Non-pigmented ciliary epithelial cell (primary cell): ENCODE data around the gene FAM234B.
"Not testable (repeated sequence)": the region's sequence is repeated elsewhere in the genome, so short reads cannot be mapped to it uniquely, and the experiment has no call there.

Experiments used
- DNase-seq: peaks from one replicate; pipeline ENCODE4 v3.0.0-alpha.2; 2010; ENCODE audit warnings: low read depth

The FAM234B gene

DNA sequence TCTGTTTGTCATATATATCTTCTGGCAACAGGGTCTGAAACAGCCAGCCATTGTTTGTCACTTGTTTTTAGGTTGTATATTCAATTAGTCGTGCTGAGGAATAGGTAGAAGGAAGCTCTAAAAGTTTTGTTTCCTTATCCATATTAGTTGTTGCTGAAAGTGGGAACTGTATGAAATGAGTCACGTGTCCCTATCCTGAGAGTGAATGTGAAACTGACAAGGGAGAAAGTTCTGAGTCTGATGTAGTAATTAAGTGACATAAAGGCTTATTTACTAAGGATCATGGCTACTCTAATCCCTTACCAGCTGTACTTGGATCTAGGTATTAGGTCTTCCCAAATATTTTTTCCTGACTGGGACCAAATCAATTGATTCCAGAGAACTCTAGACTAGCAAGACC is 16.4 kb downstream of the FAM234B start:
- no peak for DNase-seq

DNA sequence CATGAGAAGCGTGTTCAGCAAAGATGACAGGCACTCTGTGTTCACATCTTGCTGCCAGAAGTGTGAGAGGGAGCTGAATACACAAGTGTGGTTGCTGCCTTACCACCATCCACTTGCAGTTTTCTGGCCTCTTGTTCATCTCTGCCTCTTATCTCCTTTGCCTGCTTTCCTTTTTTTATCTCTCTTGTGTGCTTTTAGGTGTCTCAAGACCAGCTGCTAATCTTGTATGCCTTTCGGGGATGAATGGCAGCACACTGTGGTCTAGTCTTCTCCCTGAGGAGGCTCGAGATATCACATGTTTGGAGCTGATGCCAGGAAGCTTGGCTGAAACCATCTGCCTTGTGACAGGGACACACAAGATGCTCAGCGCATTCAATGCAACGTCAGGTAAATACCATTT is 17.2 kb downstream of the FAM234B start:
- DNase-seq: no peak

DNA sequence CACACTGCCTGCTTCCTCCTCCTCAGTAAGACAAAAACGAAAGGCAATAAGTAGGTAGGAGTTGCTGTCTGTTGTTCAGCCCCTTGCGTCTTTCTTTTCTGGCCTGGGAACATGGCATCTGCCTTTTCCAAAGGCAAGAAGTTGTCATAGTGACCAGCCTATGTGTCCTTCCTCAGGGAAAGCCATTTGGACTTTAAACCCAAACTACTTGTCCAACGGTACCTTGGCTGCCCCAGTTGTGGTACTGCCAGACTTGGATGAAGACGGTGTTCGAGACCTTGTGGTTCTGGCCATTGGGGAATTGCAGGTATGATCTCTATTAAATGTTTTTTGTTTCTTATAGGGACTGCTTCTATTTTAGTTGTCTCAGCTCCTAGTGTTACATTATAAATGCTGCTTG is 18.5 kb downstream of the FAM234B start:
- DNase-seq: no peak

DNA sequence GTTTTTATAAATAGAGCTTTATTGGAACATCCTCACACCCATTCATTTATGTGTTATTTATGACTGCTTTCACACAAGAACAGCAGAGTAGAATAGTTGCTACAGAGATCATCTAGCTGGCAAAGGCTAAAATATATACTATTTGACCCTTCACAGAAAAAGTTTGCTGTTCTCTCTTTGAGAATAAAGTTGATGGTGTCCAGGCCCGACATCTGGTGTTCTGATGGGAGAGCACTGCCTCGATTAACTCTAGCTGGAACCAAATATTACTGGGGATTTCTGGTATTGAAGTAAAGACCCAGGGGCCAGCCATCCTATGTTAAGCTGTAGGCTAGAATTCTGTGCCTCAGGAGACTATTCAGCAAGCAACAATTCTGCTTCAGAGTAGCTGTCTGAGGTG is 21.8 kb downstream of the FAM234B start:
- DNase-seq: no peak

DNA sequence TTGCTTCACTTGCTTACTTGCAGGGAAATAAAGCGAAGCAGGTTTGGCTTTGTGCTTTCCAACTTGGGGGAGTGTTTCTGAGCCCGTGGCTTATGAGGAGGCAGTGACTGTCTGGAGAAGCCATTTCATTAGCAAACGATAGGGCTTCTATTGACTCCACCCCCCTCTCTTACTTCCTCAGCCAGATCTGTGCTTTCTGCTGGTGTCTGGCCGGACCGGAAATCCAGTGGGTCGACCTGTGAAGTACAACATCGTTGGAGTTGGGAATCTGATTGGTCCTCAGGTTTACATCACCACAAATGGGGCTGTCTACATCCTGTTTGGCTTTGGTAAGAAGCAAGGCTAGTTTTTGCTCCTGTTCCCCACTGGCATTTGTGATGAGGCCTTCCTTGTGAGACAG is 22.3 kb downstream of the FAM234B start:
- no peak for DNase-seq

DNA sequence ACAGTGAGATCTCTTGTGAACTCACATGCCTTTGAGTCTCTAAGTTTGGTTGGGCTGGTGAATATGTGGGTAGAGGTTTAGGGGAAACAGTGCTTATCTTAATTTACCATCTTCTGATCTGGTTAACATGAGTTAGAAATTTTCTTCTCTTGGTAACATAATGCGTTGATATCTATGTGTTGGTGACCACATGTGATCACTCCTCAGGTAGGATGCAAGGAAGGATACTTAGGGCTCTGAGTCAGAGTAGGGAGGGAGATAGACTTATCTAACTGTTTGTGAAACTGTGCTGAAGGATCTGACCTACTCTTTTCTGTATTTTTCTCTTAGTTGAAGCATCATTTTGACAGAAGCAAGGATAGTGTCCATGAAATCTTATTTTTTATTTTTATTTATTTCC is 23.1 kb downstream of the FAM234B start:
- no peak for DNase-seq

DNA sequence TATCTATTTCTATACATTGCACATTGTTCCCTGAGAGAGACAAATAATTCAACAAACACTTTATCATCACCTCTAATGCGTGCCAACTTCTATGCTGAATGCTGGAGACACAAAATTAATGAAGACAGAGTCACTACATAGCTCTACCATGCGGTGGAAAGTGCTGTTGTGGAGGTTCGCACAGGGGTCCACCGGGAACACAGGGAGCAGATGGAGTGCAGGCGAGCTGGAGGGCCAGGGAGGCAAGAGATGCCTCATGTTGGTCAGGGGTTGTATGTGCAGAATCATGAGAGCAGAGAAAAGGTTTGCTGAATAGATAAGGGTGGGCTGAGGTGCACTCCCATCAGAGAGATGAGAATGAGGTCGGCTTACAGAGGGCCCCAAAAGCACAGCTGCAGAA is 25.2 kb downstream of the FAM234B start:
- no peak for DNase-seq

DNA sequence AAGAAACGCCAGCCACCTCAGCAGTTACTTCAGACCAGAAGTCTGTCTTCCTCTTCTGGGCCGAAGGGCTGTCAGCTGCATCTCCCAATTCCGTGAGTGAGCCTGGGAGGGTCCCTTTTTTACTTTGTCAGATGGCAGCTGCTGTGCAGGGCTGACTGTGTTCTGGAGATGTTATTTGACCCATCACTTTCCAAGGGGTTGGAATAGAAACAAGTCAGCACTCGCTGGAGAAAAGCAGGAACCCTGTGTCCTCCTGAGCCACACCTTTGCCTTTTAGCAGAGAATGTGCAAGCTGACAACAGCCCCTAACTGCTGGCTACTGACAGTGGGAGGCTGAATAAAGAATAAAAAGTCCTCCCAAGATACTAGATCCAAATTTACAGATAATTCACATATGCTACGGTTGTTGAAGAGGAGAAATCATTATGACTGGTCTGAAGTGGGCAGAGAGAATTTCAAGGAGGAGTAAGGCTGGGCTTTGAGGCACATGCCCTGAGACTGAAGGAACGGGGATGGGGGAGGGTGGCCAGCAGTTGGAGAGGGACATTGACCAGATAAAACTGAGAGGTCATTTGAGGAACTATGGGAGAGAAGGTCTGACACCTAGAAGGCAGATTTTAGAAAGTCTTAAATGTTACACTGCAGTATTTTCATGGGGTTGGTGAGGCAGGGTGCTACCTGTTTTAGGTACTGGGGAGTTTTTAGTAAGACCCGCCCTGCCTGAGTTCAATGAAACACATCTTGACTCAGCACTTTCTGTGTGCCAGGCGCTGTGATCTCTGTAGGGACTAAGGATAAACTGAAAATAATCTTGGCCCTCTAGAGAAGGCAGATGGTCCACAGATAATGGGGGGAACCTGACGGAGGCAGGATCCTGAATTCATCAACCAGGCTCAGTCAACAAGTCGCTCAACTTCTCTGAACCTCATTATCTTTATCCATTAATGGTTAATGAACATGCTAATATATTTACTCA is 27.4 kb downstream of the FAM234B start:
- DNase-seq: no peak

DNA sequence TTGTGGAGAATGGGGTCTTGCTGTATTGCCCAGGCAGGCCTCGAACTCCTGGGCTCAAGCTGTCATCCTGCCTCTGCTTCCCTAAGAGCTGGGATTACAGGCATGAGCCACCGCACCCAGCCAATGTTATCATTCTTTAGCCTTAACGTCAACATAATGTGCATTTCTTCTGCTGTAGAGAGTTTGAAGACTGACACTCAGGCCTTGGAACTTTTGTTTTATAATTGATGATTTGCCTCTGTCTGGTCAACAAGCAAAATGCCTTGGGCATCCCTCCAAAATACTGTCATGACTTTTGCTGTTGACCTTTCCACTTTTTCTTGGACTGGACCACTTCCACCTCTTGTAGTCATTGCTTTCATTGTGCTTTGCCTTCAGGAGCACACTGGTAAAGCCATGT is 29.0 kb downstream of the FAM234B start:
- DNase-seq: no peak

DNA sequence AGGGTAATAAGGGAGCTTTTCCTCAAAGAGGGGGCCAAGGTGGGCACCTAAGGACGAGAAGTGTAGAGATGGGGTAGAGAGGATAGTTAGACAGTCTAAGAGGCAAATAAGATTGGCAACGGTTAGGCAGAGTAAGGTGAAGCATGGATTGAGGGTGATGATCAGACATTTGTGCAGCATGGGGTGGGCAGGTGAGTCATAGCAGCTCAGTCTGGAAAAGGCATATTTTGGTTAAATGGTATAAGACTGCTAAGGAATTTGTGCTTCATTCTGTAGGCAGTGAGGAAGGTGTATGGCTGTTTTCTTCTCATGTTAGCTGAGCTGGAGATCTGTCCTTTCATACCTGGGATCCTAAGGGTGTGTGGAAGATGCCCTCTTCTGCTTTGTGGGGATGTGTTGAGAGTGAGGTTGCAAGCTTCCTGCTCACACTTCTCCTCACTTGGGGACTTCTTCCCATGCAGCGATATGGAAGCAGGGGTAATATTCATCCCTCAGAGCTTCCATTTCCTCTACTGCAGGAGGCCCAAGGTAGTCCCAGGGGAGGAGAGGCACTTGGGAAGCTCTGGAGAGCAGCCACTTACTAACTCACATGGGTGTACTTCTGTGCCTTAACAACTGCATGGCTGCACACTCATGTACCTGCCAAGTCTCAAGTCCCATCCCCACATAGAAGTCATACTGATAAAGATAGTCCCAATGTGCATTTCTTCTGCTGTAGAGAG is 30.4 kb downstream of the FAM234B start:
- DNase-seq: no peak

DNA sequence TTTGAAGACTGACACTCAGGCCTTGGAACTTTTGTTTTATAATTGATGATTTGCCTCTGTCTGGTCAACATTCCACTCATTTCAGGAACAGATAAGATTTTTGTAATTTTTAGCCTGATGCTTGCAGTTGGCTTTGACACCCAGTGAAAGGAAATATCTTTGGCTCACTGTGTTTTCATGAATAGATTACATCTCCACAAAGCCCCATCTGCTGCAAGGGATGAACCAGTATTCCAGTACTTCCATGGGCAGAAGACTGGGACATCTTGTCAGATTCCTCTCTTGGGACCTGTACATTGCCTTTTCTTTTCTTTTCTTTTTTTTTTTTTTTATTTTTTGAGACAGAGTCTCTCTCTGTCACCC is 30.9 kb downstream of the FAM234B start:
- DNase-seq: no peak

DNA sequence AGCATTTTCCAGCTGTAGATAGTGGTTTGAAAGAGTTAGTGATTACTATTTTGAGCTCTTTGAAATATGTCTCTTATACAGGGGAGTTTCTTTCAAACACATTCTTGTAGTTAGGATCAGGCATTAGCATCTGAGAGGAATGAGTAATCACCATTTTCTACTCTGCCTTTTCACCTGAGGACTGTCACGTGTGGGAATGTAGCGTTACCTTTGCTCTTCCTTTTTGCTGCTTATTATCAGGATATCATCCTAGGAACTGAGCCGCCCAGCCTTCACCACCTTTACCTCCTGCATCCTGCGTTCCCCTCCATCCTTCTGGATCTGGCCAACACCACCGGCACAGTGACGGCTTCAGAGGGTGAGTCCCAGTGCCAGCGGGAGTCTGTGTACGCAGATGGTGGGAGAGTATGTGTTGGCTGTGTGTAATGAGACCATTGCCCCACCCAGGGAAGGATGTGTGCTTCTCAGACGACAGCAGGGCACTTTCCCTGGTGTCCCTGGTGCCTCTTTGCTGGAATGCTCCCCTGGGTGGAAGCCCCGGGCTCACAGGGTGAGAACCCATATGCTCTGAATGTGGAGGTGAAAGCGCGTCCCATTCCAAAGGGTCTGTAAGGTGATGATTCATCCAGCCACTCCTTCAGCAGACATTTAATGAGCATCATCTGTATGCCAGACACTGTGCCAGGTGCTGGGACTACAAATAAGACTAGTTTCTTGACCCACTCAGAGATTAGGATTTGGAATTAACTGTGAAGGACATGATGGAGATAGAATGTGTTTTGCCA is 31.8 kb downstream of the FAM234B start:
- no peak for DNase-seq

DNA sequence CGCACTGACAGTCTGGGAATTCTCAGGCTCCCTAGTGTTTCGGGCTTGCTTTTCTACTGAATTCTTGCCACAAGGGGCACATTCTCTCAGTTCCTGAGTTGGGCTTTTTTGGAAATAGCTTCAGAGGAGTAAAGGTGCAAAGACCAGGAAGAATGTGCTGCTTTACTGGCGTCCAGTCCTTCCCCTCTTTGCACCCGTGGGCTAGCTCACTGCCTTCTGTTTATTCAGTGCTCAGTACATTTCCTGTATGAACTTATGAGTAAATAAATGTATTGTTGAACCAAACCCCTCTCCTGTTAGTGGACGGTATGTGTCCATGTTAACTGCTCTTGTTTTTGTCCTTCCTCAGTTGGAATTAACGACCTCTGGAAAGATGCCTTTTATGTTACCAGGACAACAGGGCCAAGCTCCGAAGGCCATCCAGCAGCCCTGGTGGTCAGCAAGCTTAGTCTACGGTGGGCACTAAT is 35.3 kb downstream of the FAM234B start:
- no peak for DNase-seq

DNA sequence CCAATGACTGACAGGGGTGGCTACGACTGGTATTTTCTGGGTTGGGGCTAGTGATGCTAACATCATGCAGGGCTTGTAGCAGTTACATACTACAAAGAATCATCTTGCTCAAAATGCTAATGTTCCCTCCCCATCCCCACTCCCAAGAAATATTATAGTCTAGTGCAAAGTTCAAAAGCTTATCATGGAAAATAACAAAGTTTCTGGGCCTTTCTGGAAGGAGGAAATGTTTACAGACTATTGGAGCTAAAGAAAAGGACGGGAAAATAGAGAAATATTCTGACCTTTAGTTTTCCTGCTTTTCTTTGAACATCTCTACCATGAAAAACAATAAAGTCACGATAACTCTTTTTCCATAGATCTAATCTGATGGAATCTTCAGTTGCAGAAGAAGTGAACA is 36.1 kb downstream of the FAM234B start:
- DNase-seq: no peak

DNA sequence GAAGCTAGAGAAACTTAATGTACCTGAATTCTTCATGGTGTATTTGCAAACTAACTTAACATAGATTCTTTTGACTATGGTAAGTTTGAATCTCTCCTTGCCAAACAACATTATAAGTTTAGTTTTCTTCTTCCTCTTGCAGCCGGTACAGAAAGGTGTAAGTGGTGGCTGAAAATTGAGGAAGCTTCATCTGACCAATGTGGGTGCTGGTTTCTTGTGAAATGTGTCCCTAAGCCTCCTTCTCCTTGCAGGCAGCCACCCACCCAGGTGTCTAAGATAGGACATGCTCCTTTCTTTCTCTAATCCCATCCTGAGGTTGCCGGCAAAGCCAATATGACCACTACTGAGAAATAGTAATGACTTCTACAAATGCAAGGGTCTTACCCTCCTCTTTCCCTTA is 38.7 kb downstream of the FAM234B start:
- DNase-seq: no peak

DNA sequence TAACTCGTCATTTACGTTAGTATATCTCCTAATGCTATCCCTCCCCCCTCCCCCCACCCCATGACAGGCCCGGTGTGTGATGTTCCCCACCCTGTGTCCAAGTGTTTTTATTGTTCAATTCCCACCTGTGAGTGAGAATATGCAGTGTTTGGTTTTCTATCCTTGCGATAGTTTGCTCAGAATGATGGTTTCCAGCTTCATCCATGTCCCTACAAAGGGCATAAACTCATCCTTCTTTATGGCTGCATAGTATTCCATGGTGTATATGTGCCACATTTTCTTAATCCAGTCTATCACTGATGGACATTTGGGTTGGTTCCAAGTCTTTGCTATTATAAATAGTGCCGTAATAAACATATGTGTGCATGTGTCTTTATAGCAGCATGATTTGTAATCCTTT is 39.5 kb downstream of the FAM234B start:
- DNase-seq: not testable (repeated sequence)

DNA sequence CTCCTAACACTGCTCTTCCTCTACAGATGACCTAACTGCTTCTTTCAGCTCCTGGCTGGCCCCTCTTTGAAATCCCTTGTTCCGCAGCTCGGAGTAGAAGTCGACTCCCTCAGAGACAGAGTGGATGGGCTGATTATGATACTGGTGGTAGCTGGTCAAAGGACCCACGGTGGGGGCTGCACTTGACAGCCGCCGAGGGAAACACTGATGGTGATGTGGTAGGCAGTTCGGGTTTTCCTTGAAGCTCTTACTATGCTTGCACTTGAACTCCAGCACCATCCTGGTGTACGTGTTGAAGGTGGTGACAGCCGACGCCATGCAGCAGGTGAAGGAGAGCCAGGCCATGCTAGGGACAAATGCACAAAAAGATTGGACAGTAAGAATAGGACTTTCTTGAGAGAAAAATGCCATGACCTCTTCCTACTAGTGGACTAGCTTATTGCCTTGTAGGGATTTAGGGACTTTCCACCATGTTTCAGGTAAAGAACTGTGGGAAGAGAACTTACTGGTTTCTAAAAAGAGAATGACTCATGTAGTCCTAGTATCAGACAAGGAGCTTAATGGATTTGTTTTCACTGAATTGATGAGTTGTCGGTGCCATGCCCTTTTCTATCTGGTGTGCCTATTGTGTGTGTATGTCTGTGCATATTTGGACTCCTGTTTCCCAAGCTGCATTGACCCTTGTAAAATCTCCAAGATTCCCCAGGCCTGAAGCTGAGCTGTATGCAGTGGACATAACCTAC is 40.9 kb downstream of the FAM234B start:
- DNase-seq: no peak

DNA sequence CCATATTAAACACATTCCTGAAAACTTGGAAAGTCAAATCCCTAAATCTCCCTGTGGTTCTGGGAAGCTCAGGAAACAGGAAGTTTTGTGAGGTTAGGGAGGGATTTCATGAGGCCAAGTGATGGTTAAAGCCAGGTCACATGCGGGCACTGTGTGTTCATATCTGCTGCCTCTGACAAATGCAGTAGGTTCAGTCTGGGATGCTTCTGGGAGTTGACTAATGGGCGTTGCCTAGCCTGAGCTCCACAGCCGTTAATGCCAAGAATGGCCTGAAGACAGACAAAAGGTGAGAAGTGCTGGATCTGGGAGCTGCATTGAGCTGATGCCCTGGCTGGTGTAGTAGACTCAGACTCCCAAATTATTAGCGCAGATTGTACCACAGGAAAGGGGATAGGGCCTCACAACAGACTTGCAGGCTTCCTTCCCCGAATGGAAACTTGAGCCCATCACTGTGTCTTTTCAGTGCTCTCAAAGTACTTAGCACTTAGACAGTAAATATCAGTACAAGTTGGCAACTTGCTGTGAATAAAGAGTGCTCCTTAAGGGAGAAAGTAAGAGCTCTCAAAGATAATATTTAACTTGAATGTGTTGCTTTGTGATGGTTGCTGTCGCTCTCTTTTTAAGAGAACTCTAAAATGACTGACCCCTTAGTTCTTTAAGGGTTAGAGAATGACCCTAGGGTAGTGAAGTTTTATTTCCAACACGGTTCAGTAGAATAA is 41.9 kb downstream of the FAM234B start:
- DNase-seq: no peak

DNA sequence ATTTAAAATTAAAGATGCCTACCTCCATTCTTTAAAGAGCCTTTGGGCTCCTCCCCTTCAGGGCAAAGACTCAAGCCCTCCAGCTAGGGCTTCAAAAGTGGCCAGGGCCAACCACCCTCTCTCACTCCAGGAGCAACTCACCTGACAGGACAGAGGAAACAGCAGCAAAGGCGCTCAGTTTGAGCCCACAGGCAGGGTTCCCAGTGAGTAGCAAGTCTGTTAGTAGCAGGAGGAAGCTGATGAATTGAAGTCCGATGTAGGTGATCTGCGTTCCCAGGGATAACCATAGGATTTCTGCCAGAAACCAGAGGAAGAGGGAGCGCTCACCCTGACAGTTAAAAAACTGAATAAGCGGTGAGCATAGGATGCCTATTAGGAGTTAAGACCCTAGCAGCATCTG is 43.6 kb downstream of the FAM234B start:
- DNase-seq: no peak

DNA sequence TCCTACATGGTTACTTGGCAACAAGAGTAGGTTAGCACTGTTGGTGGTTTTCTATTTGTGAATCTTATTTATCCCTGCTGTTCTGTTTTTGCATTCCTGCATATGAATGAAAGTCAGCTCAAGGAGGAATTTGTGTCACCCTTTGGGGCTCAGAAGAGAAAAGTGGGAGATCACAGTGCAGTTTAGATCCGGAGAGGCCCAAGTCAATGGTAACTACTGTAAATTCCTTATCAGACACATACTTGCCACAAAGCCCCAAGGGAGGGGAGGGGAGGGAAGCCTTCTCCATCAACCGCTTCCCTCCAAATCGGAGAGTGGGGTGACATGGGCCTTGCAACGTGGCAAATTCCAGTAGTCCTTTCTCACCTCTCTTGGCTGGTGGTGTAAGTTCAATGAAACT is 44.3 kb downstream of the FAM234B start:
- no peak for DNase-seq

DNA sequence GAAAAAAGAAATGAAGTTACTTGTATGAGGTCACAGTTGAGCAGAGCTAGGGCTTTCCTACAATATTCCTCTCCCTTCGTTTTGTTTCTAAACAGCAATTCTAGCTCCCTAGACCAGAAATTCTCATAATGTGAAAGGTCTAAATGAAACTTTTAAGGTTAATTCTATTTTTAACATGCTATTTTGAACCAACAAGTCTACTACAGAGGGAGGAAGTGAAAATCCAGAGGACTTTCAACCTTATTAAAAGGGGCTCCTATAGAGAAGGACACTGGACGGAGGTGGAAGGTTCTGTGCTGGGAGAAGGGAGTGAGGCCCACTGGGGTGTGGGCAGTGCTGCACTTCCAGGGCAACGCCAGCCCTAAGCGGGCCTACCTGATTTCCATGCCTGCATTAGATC is 45.9 kb downstream of the FAM234B start:
- DNase-seq: no peak
